Activated T-cell treated with anti-CD3 and anti-CD28 coated beads, Interleukin-2, amount 50 U/mL, for 1 hour (primary cell): ENCODE data around the gene JAKMIP1.
"Not testable (repeated sequence)": the region's sequence is repeated elsewhere in the genome, so short reads cannot be mapped to it uniquely, and the experiment has no call there.

Experiments used
- DNase-seq: peaks from one replicate; pipeline ENCODE4 v3.0.0-alpha.2; 2020

Gene JAKMIP1

DNA sequence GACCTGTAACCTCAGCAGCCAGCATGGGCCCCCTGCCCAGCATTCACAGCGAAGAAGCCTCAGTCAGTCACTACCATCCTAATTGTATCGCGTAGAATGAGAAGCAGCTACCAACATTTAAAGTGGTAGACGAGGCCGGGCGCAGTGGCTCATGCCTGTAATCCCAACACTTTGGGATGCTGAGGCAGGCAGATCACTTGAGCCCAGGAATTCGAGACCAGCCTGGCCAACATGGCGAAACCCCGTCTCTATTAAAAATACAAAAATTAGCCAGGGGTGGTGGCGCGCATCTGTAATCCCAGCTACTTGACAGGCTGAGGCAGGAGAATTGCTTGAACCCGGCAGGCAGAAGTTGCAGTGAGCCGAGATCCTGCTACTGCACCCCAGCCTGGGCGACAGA lies 59.3 kb downstream of the JAKMIP1 start:
- DNase-seq, result not testable (repeated sequence)

DNA sequence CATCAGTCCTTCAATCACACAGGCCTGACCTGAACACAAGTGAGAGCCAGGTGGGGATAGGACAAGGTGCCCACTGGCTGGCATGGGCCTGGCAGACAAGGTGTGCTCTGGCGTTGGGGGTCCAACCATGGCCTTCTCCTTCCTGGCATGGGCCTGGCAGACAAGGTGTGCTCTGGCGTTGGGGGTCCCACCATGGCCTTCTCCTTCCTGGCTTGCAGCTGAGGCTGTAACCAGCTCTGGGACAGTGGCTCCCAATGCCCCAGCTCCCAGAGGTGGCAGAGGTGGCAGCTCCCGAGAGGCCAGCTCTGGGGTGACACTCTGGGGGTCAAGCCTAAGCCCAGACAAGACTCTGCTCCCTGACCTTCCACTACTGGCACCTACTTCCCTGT lies 62.6 kb downstream of the JAKMIP1 start:
- DNase-seq, result no peak

DNA sequence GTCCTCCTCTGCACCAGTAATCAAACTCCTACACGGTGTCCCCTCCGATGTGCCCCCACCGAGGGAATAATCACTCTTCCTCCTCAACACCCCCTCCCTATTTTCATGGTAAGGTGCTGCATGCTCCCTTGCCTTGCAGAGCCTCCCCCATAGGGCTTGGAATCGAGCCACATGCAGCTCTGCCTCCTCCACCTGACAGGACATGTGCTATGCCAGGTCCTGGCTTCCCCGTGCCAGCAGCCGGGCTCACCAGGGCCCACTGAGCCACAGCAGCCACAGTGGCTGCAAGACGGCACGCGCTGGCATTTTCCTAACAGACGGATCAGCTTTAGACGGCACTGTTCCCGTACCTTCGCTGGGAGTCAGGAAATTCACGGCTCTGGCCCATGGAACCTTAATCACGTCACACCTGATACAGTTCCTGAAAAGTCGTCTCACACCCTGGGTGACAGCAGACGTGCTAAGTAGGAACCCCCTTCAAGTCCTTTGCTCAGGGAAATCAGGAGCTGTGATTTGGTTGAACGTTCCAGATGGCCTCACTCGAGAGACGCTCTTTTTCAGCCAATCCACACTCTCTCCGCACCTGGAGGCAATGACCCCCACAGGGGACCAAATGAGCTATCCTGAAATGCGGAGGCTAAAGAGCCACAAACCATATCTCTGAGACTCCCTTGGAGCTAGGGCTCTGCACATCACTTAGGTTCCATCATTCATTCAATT lies 63.2 kb downstream of the JAKMIP1 start:
- DNase-seq, result no peak

DNA sequence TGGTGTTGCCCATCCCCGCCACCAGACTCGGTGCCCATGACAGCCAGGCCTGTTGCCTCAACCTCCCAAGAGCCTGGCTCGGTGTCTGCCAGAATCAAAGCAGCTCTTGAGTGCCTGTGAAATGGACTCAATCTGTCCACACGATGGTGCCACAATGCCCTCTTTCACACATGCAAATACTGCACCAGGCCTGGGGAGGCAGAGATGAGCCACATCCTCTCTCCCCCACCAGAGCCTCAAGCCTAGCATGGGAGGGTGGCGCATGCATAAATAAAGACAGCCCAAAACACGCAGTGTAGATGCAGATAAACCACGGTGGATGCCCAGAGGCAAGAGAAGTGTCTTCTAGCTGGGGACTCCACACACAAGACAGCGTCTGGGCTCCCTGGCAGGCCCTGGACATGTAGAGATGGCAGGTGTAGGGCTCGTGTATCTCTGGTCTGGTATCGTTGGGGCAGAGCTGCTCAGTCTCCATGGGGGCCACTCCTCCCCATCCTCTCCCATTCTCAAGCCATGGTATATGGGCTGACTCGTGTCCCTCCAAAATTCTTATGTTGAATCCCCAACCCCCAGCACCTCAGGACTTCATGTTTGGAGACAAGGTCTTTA lies 65.6 kb downstream of the JAKMIP1 start:
- DNase-seq, result peak; percentile 40

DNA sequence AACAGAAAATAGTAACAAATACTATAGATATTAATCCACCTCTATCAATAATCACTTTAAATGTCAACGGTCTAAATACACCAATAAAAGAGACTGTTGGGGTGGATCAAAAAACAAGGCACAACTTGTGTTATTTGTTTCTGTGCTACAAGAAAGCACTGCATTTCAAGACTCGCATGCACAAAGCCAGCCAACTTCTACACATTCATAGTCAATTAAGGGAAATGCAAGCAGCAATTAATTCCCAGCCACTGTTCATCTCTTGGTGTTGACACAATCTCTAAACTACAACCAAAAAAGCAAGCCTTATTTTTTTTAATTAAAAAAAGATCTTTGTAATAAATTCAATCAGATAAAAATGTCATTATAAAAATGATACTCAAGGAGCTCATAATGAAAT lies 67.6 kb downstream of the JAKMIP1 start:
- DNase-seq, result no peak

DNA sequence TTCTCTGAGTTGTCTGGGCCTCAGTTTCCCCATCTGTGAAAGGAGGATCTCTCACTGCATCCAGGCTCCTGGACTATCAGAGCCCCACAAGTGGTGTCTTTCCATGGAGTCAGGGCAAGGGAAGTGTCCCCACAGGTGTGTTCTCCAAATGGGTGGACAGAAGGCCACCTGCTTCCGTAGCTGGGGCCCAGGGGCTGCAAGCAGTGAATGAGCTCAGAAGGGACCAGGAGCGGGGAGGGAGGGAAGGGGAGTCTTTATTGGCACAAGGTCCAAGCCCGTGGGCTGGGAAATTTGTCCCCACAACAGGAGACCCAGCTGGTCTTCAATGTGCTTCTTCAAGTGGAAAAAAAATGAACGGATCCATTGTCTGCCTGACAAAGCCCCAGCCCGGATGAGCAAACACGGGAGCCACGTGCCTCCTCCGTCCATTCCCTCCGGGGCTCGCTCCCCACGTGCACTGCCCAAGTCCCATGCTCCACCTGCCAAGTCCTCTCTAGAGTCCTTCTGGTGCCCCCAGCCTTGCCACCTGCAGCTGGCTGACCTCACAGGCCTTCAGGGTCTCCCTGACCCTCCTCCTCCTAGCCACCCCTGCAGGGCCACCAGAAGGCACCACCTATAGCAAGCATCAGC lies 72.0 kb downstream of the JAKMIP1 start:
- no peak for DNase-seq

DNA sequence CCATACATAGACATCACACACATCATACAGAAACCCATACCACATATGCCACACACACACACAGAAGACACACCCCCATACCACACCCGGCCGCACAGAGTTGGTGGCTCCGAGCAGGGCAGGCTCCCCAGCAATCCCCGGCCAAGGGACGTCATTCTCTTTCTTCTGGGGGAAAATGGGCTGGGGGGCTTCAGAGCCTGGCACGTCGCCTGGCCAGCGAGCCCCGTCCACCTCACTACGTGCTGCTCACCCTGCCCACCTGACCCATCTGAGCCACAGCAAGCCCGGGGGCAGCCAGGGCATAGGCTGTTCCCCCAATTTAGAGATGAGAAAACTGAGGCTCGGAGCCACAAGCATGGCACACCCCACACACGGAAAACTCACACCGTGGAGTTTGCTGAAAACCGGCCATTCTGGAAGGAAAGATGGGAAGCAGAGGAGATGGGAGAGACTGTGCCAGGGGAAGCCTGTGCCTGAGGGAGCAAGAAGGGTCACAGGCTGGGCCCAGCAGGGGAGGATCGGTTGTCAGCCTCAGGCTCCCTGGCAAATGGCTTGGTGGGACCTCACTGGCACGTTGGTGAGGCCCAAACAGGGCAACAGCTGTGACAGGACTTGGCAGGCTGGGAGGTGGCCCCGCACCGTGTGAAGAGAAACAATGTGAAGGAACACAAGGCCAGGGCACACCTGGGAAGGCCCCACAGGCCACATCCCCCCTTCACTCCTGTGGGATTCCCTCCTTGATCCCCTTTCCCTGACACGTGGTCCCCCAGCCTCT lies 73.2 kb downstream of the JAKMIP1 start:
- no peak for DNase-seq

DNA sequence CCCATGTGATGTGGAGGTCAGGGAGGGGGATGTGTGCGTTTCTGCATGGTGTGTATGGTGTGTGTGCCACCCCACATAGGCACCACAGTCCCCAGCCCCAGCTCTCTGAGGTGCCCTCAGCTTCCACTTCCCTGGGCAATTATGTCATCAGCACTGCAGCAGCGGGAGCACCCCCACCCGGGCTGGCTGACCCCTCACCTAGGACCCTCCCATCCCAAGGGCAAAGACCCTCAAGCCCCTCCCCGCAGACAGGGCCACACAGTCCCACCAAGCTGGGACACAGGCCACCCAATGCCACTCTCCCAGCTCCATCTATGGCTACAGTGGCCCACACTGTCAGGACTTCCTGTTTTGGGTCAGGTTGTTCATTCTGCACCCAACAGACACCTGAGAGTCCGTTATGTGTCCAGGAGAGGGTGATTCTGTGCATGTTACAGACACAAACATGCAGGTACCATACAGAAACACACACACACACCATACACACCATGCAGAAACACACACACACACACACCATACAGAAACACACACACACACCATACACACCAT lies 75.2 kb downstream of the JAKMIP1 start:
- no peak for DNase-seq

DNA sequence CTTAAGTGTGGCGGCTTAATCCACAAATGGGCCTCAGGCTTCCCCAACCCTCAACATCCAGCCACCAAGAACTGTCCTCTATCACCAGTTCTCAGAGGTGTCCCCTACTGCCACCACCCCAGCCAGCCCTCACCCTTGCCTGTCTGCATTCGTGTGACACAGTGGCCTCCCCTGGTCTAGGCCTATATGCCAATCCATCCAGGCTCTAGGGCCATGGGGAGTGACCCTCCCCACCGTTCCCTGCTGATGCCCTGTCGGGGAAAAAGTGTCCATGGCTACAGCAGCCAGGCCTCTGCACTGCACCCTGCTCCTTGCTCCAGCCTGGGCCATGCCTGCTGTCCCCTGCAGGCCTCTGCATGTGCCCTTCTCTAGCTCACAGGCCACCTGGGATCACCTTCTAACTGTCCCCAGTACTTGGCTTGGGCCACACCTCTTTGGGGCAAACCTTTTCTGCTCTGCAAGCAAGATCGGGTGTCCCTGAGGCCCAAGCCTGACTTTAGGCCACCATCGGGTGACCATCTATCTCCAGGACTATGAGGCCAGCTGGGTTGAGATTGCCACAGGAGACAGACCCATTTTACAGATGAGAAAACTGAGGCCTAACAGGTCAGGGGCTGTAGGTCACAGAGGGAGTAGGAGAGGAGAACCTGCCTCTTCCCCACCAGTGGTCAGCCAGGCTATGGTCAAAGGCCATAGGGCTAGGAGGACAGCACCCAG lies 75.8 kb downstream of the JAKMIP1 start:
- no peak for DNase-seq

DNA sequence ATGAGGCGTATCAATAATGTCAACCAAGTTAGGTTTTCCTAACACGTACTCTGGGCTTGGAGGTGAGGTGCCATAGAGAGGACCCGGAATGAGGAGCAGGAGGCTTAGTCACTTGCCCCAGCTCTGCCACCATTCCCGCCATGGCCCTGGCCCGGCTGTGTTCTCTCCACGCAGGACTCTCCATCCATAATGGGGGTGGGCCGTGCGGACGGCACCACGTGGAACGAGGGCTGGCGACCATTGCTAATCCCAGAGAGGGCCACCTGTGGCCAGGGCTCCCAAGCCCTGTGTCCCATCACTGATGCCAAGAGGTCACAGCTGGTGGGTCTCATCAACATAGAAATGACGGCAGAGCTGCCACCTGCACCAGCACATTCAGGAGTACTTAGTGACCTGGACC lies 76.4 kb downstream of the JAKMIP1 start:
- no peak for DNase-seq

DNA sequence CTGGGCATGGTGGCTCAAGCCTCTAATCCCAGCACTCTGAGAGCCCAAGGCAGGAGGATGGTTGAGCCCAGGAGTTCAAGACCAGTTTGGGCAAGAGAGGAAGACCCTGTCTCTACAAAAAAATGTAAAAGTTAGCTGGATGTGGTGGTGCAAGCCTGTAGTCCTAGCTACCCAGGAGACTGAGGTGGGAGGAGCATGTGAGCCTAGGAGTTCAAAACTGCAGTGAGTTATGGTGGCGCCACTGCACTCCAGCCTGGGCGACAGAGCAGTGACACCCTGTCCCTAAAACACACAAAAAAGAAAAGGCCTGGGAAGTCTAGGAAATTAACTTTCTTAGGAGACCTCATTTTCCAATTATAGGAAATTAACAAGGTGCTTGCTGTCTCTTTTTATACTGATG lies 76.8 kb downstream of the JAKMIP1 start:
- no peak for DNase-seq

DNA sequence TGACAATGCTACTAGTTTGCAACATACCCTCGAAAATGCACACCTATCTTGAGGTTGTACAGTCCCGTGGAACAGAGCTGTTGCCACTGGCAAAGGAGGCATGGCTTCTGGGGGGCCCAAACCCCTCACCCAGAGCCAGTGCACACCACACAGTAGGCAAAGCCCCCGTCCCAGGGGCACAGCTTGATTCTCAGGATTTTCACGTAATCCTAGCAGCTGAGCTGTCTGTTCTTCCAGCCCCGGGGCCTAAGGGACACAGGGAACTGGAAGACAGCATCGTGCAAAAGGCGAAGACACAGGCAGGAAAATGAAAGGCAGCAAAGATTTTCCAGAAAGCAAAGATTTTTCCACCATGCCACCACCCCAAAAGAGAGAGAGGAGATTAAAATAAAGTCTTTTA lies 77.2 kb downstream of the JAKMIP1 start:
- no peak for DNase-seq

DNA sequence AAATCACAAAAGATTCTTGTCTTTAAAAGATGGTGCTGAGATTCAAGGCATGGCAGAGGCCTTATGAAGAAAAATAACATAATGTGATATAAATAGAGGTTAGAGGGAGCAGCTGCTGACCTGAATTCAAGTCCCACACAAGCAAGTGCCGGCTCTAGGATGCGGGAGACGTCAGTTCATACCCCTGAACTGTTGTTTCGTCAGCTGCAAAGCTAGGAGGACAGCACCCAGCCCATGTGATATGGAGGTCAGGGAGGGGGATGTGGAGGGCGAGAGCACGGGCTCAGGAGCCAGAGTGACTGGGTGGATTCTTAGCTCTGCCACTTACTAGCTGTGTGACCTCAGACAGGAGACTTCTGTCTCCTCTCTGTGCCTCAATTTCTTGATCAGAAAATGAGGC lies 77.9 kb downstream of the JAKMIP1 start:
- DNase-seq, result no peak

DNA sequence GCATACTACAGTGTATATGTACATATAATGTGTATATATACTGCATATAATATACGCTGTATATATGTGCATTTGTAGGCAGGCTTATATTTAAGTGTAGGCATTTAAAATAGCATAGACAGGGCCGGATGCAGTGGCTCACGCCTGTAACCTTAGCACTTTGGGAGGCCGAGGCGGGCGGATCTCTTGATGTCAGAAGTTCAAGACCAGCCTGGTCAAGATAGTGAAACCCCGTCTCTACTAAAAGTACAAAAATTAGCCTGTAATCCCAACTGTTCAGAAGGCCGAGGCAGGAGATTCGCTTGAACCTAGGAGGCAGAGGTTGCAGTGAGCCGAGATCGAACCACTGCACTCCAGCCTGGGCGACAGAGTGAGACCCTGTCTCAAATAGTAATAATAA lies 78.4 kb downstream of the JAKMIP1 start:
- DNase-seq, result no peak

DNA sequence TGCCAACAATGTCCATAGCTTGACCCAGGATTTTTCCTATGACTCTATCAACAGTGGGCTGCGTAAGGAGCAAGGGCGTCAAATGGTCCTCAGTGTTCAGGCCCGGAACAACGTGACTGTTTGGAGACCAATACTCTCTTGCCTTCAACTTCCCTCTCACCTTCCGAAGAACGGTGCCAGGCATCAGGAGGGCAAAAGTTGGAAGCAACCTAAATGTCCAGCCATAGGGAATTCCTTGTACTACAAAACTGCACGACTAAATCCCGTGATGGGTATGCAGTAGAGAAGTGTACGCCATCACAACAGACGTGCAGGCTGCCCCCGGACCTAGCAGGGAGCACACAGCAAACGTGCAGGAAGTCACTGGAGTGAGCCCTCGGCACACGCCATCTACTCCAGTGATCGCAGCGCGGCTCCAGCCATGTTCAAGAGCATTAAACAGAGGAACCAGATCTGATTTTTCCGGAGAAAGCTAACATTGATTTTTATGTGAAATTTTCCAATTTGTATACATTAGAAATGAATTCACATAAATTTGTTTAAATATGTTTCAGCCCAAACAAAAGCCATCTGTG lies 79.0 kb downstream of the JAKMIP1 start:
- no peak for DNase-seq

DNA sequence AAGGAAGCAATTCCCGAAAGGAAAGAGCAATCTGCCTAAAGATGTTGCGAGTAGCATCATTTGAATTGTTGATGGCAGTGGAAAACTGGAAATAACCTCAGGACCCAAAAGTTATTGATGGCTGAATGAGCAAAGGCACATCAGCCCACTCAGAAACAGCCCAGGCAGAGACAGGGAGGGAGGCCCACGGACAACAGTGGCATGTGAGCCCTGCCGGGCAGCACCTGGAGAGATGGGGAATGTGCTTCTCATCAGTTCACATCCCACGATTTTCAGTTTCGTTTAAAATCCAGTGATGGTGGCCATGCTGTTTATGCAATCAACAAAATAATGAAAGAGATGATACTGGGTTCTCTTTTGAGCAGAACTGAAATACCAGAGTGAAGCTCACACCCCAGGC lies 80.0 kb downstream of the JAKMIP1 start:
- no peak for DNase-seq

DNA sequence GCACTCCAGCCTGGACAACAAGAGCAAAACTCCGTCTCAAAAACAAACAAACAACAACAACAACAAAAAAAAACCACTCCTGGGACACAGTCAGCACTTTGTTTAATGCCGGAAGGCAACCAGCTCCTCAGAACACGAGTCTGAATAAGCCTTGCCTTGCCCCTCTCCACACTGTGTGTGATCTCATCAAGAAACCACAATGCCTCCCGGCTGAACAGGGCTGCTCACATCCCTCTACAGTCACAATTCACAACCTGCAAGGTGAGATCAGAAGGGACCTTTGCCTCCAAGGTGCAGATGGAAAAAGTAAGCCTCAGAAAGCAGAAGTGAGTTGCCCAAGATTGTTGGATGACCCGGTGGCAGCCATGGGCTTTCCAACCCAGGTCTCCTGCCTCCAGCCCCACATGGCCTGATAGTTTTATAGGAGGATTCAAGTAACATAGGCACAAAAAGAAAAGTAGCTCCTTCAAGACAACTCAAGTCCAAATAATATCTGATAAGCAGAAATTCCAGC lies 80.8 kb downstream of the JAKMIP1 start:
- DNase-seq, result no peak

DNA sequence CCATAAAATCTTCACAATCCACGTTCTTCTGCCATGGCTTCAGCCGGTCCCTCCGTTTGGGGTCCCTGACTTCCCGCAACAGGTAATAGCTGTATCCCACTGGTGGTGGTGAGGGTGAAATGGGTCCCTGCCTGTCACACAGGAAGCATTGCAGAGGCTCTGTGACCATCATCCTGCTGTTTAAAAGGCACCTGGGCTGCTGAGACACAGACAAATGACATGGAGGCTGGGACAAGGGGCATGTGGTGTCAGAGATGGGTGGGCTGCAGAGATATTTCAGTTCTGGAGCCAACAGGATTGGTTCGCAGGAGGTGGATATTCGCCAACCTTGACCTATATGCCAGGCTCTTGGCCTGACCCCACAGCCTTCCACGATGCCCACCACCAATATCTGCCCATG lies 82.1 kb downstream of the JAKMIP1 start:
- no peak for DNase-seq

DNA sequence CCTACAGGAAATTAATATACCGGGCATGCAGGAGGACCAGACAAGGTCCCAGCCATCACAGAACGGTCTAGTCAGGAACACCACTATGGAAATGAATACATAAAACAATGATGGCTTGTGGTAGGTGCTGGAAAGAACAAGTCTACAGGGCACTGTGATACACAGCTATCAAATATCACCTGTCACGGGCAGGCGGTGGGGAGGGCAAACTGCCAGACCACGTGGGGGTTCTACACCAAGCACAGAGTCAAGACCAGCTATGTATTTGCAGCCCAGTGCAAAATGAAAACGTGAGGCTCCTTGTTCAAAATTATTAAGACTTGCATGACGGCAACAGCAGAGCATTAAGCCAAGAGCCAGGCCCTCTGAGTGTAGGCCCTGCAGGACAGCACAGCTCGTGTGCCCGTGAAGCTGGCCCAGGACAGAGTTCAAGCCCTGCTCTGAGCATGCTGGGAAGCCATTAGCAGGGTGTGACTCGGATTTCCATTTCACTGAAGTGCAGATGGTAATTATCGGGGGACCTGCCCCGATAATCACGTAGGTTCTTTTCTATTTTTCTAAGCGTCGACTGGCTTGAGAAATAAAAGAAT lies 83.6 kb downstream of the JAKMIP1 start:
- DNase-seq, result no peak

DNA sequence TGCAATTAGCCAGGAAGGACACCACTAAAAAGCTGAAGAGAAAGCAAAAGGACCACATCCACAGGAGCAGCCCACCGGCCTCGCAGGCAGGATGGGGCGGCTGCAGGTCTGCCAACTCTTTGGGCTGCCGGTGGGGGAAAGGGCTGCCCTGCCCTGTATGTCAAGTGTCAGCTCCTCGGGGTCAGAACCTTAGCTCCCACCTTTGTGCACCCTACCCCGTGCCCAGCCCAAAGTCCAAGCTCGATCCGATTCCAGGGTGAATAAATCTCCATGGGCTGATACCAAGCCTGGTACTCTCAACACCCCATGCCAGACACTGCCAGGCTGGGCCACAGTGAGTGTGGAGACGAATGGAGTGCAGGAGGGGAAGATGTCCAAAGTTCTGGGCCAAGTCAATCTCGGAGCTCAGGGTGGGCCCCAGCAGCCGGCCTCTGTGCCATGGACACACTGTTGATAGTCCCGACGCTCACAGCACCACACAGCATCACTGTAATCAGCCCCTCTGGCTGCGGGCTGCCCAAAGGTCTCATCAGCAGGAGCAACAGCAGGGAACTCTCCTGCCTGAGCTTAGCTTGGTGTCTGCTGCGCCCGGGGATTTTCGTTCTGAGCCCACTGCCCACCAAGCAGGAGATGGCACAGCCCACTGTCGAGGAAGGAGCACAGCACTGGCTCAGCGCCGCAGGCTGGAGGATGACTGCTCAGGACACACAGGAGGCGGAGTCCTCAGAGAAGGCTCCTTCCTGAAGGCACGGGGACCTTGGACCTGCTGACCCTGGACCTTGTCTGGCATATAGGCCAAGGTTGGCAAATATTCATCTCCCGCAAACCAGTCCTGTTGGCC lies 84.4 kb downstream of the JAKMIP1 start:
- DNase-seq, result no peak

DNA sequence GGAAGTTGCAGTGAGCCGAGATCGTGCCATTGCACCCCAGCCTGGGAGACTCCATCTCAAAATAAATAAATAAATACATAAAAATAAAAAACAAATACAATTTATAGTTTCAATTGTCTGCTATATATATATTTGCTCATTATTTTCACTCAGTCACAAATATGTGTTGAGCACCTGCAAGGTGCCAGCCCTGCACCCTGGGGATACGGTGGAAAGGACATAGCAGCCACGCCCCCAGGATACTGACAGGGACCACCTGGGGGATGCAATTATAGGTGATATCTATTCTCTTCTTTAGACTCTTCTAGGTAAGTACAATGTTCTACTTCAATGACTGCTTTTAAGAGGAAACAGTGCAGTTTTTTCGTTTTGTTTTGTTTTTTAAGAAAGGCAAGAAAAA lies 85.0 kb downstream of the JAKMIP1 start:
- DNase-seq, result no peak
